IMR-90 (cell line): ENCODE results near the gene ACTL6B. TPM values are rescaled to one million over a fixed set of nuclear protein-coding genes. Genes with fewer than 3 reads are reported as not detected.
"Not testable (repeated sequence)": the region's sequence is repeated elsewhere in the genome, so short reads cannot be mapped to it uniquely, and the experiment has no call there.

Source experiments
- ATAC-seq: fragments of 200-7000 bp; cut with Tn5 transposase; 2 replicates; pipeline ENCODE4 v1.9.1; 2020; ENCODE audit warnings: low read depth, mild to moderate bottlenecking, moderate library complexity
- BruUV-seq: library from RNA; stranded (reverse); fragments of 400-500 nt; replicated peaks from 2 replicates; lab custom pipeline; 2021; lab: Mats Ljungman, UMichigan
- CTCF ChIA-PET: fragments of 300-600 bp; formaldehyde crosslinking; extraction: SDS; loops from one replicate; lab custom pipeline; 2021; ENCODE audit warnings: antibody characterized with exemption; lab: Yijun Ruan, JAX
- POLR2A ChIA-PET: fragments of 300-600 bp; sonication (Branson Sonifier 250); formaldehyde crosslinking; loops from one replicate; lab custom pipeline; 2022; ENCODE audit warnings: antibody characterized with exemption; ENCODE audit not compliant: unreplicated experiment; lab: Charles Lee
- DNase-seq: peaks from one replicate; pipeline ENCODE4 v3.0.0; 2013
- H2AFZ ChIP-seq: replicated peaks from 2 replicates; pipeline ENCODE3; 2013; ENCODE audit warnings: low read length, mild to moderate bottlenecking; ENCODE audit not compliant: poor library complexity
- H2AK5ac ChIP-seq: 2 replicates; pipeline ENCODE4 v1.6.1; 2013; ENCODE audit warnings: low read depth, low read length, inconsistent platforms
- H2AK9ac ChIP-seq: replicated peaks from 2 replicates; pipeline ENCODE3; 2013; ENCODE audit warnings: mild to moderate bottlenecking, low read depth, low read length, moderate library complexity; ENCODE audit not compliant: poor library complexity
- H2BK120ac ChIP-seq: 2 replicates; pipeline ENCODE4 v1.6.1; 2013; ENCODE audit warnings: low read depth, low read length, inconsistent platforms
- H2BK15ac ChIP-seq: 3 replicates; pipeline ENCODE4 v1.6.1; 2013; ENCODE audit warnings: low read depth, low read length, inconsistent platforms
- H2BK20ac ChIP-seq: 2 replicates; pipeline ENCODE4 v1.6.1; 2013; ENCODE audit warnings: low read depth, mild to moderate bottlenecking, inconsistent platforms, low read length, moderate library complexity
- H2BK5ac ChIP-seq: 2 replicates; pipeline ENCODE4 v1.6.1; 2013; ENCODE audit warnings: mild to moderate bottlenecking, low read depth, low read length, inconsistent platforms; ENCODE audit not compliant: poor library complexity, severe bottlenecking
- H3K14ac ChIP-seq: replicated peaks from 2 replicates; pipeline ENCODE4 v1.6.1; 2013; ENCODE audit warnings: low read depth, low read length, inconsistent platforms
- H3K18ac ChIP-seq: 2 replicates; pipeline ENCODE4 v1.6.1; 2013; ENCODE audit warnings: low read depth, low read length, control low read depth
- H3K23ac ChIP-seq: 2 replicates; pipeline ENCODE4 v1.6.1; 2013; ENCODE audit warnings: low read depth, low read length, inconsistent platforms
- H3K27ac ChIP-seq: 2 replicates; pipeline ENCODE4 v1.5.1; 2013; ENCODE audit warnings: mild to moderate bottlenecking, control low read depth, low read length; ENCODE audit not compliant: insufficient read depth
- H3K27me3 ChIP-seq: 2 replicates; pipeline ENCODE4 v1.6.1; 2013; ENCODE audit warnings: low read length; ENCODE audit not compliant: control insufficient read depth, insufficient read depth
- H3K36me3 ChIP-seq: 2 replicates; pipeline ENCODE4 v1.6.1; 2013; ENCODE audit warnings: low read length, mixed read lengths; ENCODE audit not compliant: control insufficient read depth, insufficient read depth
- H3K4ac ChIP-seq: 2 replicates; pipeline ENCODE4 v1.6.1; 2013; ENCODE audit warnings: low read depth, low read length, inconsistent platforms
- H3K4me1 ChIP-seq: 2 replicates; pipeline ENCODE4 v1.6.1; 2013; ENCODE audit warnings: low read length, mixed read lengths; ENCODE audit not compliant: control insufficient read depth, insufficient read depth
- H3K4me2 ChIP-seq: 2 replicates; pipeline ENCODE4 v1.6.1; 2013; ENCODE audit warnings: low read depth, mild to moderate bottlenecking, control low read depth, low read length, moderate library complexity
- H3K4me3 ChIP-seq: 2 replicates; pipeline ENCODE4 v1.5.1; 2013; ENCODE audit warnings: low read depth, mild to moderate bottlenecking, control low read depth, low read length, moderate library complexity; ENCODE audit not compliant: insufficient read depth
- H3K56ac ChIP-seq: 2 replicates; pipeline ENCODE4 v1.6.1; 2013; ENCODE audit warnings: low read length, inconsistent platforms; ENCODE audit not compliant: insufficient read depth; ENCODE audit errors: extremely low read depth
- H3K79me1 ChIP-seq, 2 experiments: 2 replicates each; pipeline ENCODE4 v1.6.1; 2013; ENCODE audit warnings: low read length in 2 of 2, inconsistent platforms in 1 of 2, low read depth in 1 of 2
- H3K9ac ChIP-seq: 2 replicates; pipeline ENCODE4 v1.6.1; 2013; ENCODE audit warnings: low read depth, low read length, control low read depth
- H3K9me1 ChIP-seq: 2 replicates; pipeline ENCODE4 v1.6.1; 2013; ENCODE audit warnings: low read length, inconsistent platforms; ENCODE audit not compliant: insufficient read depth
- H3K9me3 ChIP-seq: 2 replicates; pipeline ENCODE4 v1.6.1; 2013; ENCODE audit warnings: low read length; ENCODE audit not compliant: control insufficient read depth, insufficient read depth
- H4K20me1 ChIP-seq: 2 replicates; pipeline ENCODE4 v1.6.1; 2013; ENCODE audit warnings: low read length, inconsistent platforms; ENCODE audit not compliant: insufficient read depth
- H4K5ac ChIP-seq: 2 replicates; pipeline ENCODE4 v1.6.1; 2013; ENCODE audit warnings: mild to moderate bottlenecking, low read depth, low read length, control low read depth
- H4K8ac ChIP-seq, 2 experiments: 2 replicates each; pipeline ENCODE4 v1.6.1; 2013; ENCODE audit warnings: low read depth in 2 of 2, low read length in 2 of 2, control low read depth in 1 of 2, inconsistent platforms in 1 of 2
- H4K91ac ChIP-seq: 2 replicates; pipeline ENCODE4 v1.6.1; 2013; ENCODE audit warnings: low read depth, low read length, inconsistent platforms; ENCODE audit not compliant: insufficient read depth
- USF2 ChIP-seq: fragments of 150-350 bp; IDR thresholded peaks from 2 replicates; pipeline ENCODE4 v1.6.1; 2017; ENCODE audit warnings: mild to moderate bottlenecking, antibody characterized with exemption, low read length, low read depth
- WGBS, 2 experiments: methylation state at CpG; one replicate each; pipeline versions ENCODE4 v1.1.5 to v1.1.7; 2013; ENCODE audit warnings: missing lambda C conversion rate in 2 of 2; ENCODE audit not compliant: insufficient read length in 1 of 2; ENCODE audit errors: extremely low coverage in 2 of 2; 5-methylcytosine and 5-hydroxymethylcytosine counted together
- dilution Hi-C: fragments of 300-500 bp; cut with HindIII; formaldehyde crosslinking; loops from one replicate; pipeline ENCODE4 v1.14.3; 2018; ENCODE audit warnings: low sequenced_read_pairs; ENCODE audit not compliant: unreplicated experiment
- in situ Hi-C: fragments of 300-500 bp; cut with MboI; formaldehyde crosslinking; loops from 3 replicates; pipeline ENCODE4 v1.14.3; 2019; ENCODE audit warnings: low sequenced_read_pairs, inconsistent platforms, mixed read lengths
- intact Hi-C: fragments of 100-400 bp; cut with micrococcal nuclease; formaldehyde crosslinking; loops from 2 replicates; pipeline ENCODE4 v1.10.0; 2022
- polyA plus RNA-seq, 3 experiments: library from polyadenylated mRNA; depleted of rRNA; stranded (reverse); fragments of >200 nt; gene quantifications; 2 replicates each; pipeline ENCODE4 v1.2.3, GENCODE V29; 2012; ENCODE audit warnings: low replicate concordance in 1 of 3
- total RNA-seq: library from RNA; depleted of rRNA; stranded (reverse); fragments of >200 nt; gene quantifications from 2 replicates; pipeline ENCODE4 v1.2.3, GENCODE V29; 2012

Gene ACTL6B
- total and polyA plus RNA-seq, 2 of the 4 experiments (the other 2 are of a cell fraction), result not detected

- Histone ChIP-seq H2AK9ac (no peak overlapping the region), H3K9me1 (0 out of 2 replicates have a peak, but pooled peaks cover 2% of the 10 kb centered on the region), H3K4me2 (no peak overlapping the region), H2BK20ac (no peak overlapping the region), H2AFZ (no peak overlapping the region), H2BK5ac (no peak overlapping the region), H3K79me1 (no peaks in the 10 kb centered on the region), H3K4ac (no peak overlapping the region), H3K14ac (no peak overlapping the region), H3K4me1 (no peaks in the 10 kb centered on the region), H3K4me3 (no peak overlapping the region), H4K5ac (no peak overlapping the region), H3K9me3 (no peaks in the 10 kb centered on the region), H3K56ac (no peak overlapping the region), H2BK15ac (no peak overlapping the region), H3K36me3 (no peaks in the 10 kb centered on the region), H2AK5ac (no peak overlapping the region), H4K91ac (no peak overlapping the region), H3K9ac (no peak overlapping the region), H3K27ac (no peak overlapping the region), H3K27me3 (peaks cover 2% of the 10 kb centered on the region; the same call in 1 of the 2 replicates), H3K18ac (no peak overlapping the region), H3K23ac (no peak overlapping the region), H4K8ac (no peak overlapping the region), H2BK120ac (no peak overlapping the region), H4K20me1 (no peaks in the 10 kb centered on the region)
- intact Hi-C loops (no loop called here), in situ Hi-C loops (loop anchor here (5.0 kb wide), 1 partner anchor 98 kb away; no protein-coding TSS in a partner anchor), dilution Hi-C loops (no loop called here)
- DNase-seq, result no peak
- ChIA-PET CTCF (no interaction called here), POLR2A (no interaction called here)
- no peak for TF ChIP-seq USF2
- no peak for ATAC-seq
- WGBS, 2 experiments, result 100% methylated on average over 1 of the region's 5 CpGs; no CpG with 5 or more reads in 1 of the 2 experiments
- BruUV-seq, result no TSS peak
These were observed 9.0 kb upstream of the ACTL6B start for GRCh38 chr7:100665168-100665726.

- H2BK120ac ChIP-seq, H3K9me3 ChIP-seq, H3K4me1 ChIP-seq, H3K14ac ChIP-seq, ATAC-seq, CTCF ChIA-PET, H4K91ac ChIP-seq, H3K36me3 ChIP-seq, H3K27me3 ChIP-seq, H3K23ac ChIP-seq, H2AFZ ChIP-seq, H3K56ac ChIP-seq, H3K79me1 ChIP-seq, H3K4me3 ChIP-seq, H4K20me1 ChIP-seq, H2BK20ac ChIP-seq, intact Hi-C loops, H4K8ac ChIP-seq, H3K18ac ChIP-seq, H2AK5ac ChIP-seq, BruUV-seq, DNase-seq, in situ Hi-C loops, POLR2A ChIA-PET, H4K5ac ChIP-seq, H3K9ac ChIP-seq, H3K27ac ChIP-seq, H2BK15ac ChIP-seq, H3K4ac ChIP-seq, H2BK5ac ChIP-seq, H3K4me2 ChIP-seq, H2AK9ac ChIP-seq, H3K9me1 ChIP-seq, dilution Hi-C loops: not testable (repeated sequence)
- 73% methylated on average over 3 of the region's 12 CpGs; no CpG with 5 or more reads in 1 of the 2 experiments for WGBS, 2 experiments
These were observed 6.0 kb upstream of the ACTL6B start for GRCh38 chr7:100662194-100662776.
